Hair follicle dermal papilla cell (primary cell): ENCODE results near the gene OR1L8. TPM values are rescaled to one million over a fixed set of nuclear protein-coding genes. Genes with fewer than 3 reads are reported as not detected.

ENCODE experiments used
- total RNA-seq: library from RNA; depleted of rRNA; stranded (reverse); fragments of >200 nt; gene quantifications from 2 replicates; pipeline ENCODE4 v1.2.3, GENCODE V29; 2012

The OR1L8 gene
- total RNA-seq, result 0.36 TPM in 1 of 2 replicates, not detected in the other

GRCh38 chr9:122583284-122583683, at the start of gene OR1L8:
OR1L8 (minus strand) TSS chr9:122583384; CDS start chr9:122568477, 14,907 bp downstream.

DNA sequence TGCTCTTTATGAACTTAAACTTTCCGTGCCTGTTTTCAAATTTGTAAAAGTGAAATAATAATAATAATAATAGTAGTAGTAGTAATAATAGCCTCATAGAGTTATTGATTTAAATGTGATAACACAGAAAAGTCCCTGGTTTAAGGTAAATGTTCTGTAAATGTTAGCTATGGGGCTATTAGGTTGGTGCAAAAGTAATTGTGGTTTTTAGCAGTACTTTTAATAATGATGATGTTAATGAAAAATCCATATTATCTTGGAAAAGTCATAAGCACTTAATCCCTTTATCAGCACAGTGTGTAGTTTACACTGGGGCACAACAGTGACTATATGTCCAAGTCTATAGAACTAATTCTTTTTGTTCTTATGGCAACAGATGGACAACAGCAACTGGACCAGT, 31.2 kb upstream of the OR1L8 start, which contains the start of gene OR1Q1:
TSS of gene OR1Q1 (plus strand) at position 377 of the 400 bp plus-strand sequence. CDS start at position 377, 0 bp downstream.

DNA sequence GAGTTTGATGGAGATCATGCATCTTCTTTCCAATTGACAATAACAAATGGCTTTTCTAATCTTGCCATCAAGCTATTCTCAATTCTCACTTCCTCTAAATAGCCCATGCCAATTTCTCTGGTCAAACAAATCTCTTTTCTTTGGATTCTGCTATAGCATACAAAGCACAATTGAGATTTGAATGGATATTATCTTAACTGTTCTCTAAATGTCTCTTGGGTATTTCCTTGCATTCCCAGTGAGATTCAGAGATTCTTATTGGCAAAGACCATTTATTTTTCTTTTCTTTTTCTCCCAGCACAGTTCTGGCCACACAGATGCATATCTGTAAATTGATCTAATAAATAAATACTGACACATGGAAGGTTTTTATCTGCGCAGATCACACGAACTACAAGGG, 30.4 kb downstream of the OR1L8 start, which contains the start of gene OR1N2:
TSS of gene OR1N2 (plus strand) at position 301 of the 400 bp plus-strand sequence. CDS start 100 bp downstream, outside the sequence.

DNA sequence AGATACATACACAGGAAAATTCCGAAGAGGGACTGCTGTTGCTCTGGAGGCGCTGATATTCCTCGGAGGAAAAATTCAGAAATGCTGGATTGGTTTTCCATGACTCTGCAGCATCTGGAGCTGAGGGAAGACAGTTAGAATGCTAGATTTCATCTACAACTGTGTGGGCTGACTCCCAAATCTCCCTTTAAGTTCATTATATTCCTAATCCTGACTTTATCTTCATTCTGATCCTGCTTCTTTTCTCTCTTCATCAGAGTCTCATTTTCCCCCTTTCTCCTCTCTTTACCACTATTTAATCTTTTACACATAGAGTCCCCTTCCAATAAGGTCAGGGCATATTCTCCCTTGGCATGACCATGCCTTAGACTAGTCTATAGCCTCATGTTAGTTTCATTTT, 56.0 kb downstream of the OR1L8 start, which contains the start of gene OR1N1:
TSS of gene OR1N1 (minus strand) at position 101 of the 400 bp plus-strand sequence. CDS start at position 101, 0 bp downstream.

DNA sequence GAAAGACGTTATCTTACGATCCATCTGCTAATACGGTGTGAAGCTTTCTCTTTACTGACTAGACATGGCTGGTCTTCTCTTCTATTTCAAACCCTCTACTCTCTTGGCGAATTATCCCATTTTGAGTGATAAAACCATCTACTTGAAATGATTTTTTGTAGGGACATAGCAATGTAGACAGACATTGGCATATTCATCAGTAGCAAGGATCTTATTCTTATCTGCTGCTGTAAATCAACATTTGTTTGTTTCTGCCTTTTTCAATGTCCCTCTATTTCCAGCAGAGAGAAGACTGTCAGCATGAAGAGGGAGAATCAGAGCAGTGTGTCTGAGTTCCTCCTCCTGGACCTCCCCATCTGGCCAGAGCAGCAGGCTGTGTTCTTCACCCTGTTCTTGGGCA, 64.3 kb downstream of the OR1L8 start, which contains the start of gene OR1J4:
TSS of gene OR1J4 (plus strand) at position 301 of the 400 bp plus-strand sequence. CDS start at position 301, 0 bp downstream.

Other genes starting within 250 kb of the OR1L8 start
- gene PTGS1, start 212.4 kb downstream of the OR1L8 start, total RNA-seq, result 14.2 and 22.7 TPM in 2 replicates
- not detected in 2 replicates for gene OR1J1, start 105.5 kb downstream of the OR1L8 start, total RNA-seq
- gene OR1J2, start 72.6 kb downstream of the OR1L8 start, total RNA-seq, result 0.24 and 0.32 TPM in 2 replicates
- 0.49 TPM in 1 of 2 replicates, not detected in the other for gene OR1J4, start 64.2 kb downstream of the OR1L8 start, total RNA-seq
- gene OR1N1, start 56.1 kb downstream of the OR1L8 start, total RNA-seq, result not detected in 2 replicates
- not detected in 2 replicates for gene OR1N2, start 30.3 kb downstream of the OR1L8 start, total RNA-seq
- gene OR1Q1, start 31.4 kb upstream of the OR1L8 start, total RNA-seq, result 0.36 and 0.65 TPM in 2 replicates
- gene OR1B1, start 74.2 kb upstream of the OR1L8 start, total RNA-seq, result not detected in 2 replicates
- not detected in 2 replicates for gene OR1L1, start 78.3 kb upstream of the OR1L8 start, total RNA-seq
- gene OR1L3, start 91.7 kb upstream of the OR1L8 start, total RNA-seq, result not detected in 2 replicates
- not detected in 2 replicates for gene OR1L4, start 140.6 kb upstream of the OR1L8 start, total RNA-seq
- gene OR1L6, start 158.9 kb upstream of the OR1L8 start, total RNA-seq, result not detected in 2 replicates
- gene OR5C1, start 205.5 kb upstream of the OR1L8 start, total RNA-seq, result not detected in 2 replicates
- not detected in 2 replicates for gene OR1K1, start 216.7 kb upstream of the OR1L8 start, total RNA-seq
- gene PDCL, start 245.2 kb upstream of the OR1L8 start, total RNA-seq, result 36.7 and 39.8 TPM in 2 replicates